Esophagus muscularis mucosa (tissue), 4 donors: ENCODE measurements around the gene DNASE1L1.

Source experiments
- CTCF ChIP-seq, 3 experiments: fragments of 200-600 bp in 2 of 3; fragments of 450-650 bp in 1 of 3; sonication (generic) in 2 of 3; IDR thresholded peaks; one replicate each; pipeline ENCODE4 v1.5.1; 2017 to 2019; ENCODE audit warnings: antibody characterized with exemption in 3 of 3, mild to moderate bottlenecking in 2 of 3, moderate library complexity in 1 of 3
- EP300 ChIP-seq: sonication (generic); formaldehyde crosslinking; IDR thresholded peaks from one replicate; pipeline ENCODE4 v1.6.1; 2017; ENCODE audit warnings: antibody characterized with exemption
- POLR2A ChIP-seq: fragments of 450-650 bp; IDR thresholded peaks from one replicate; pipeline ENCODE4 v1.6.1; 2017; ENCODE audit warnings: antibody characterized with exemption, moderate library complexity, mild to moderate bottlenecking, low read depth
- POLR2AphosphoS5 ChIP-seq, 2 donors: sonication (generic); formaldehyde crosslinking; IDR thresholded peaks; one replicate each; pipeline ENCODE4 v1.6.1; 2017; ENCODE audit warnings: antibody characterized with exemption in 2 of 2

DNA sequence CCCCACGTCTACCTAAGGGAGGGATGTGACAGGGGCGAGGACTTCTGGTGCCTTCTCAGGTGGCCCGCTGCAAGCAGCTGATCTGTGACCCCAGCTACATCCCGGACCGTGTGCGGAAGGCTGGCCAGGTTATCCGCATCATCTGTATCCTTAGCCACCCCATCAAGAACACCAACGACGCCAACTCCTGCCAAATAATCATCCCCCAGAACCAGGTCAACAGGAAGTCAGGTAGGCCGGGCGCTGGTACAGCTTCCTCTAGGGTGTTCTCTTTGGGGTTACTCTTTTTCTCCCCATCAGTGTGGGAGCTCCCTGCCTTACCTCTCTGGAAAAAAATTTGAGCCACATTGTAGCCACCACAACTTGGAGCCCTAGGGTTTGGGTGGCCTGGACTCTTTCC, 32.5 kb upstream of the DNASE1L1 start:
- TF ChIP-seq POLR2AphosphoS5 (IDR thresholded peaks at IDR 0.05): no peak
- no peak for TF ChIP-seq CTCF (IDR thresholded peaks at IDR 0.05)
- TF ChIP-seq POLR2A: no peak
- no peak for TF ChIP-seq EP300
